Gastrocnemius medialis (tissue), 4 donors: Measurements from ENCODE around the gene ACOT7.

ENCODE experiments used
- POLR2A ChIP-seq, 2 donors: fragments of 450-650 bp; IDR thresholded peaks; one replicate each; pipeline ENCODE4 v1.6.1; 2017; ENCODE audit warnings: antibody characterized with exemption in 2 of 2, mild to moderate bottlenecking in 2 of 2, moderate library complexity in 2 of 2
- TF ChIP-seq, protein P1 (sequence below), 5 experiments: fragments of 450-650 bp in 3 of 5; fragments of 200-600 bp in 2 of 5; sonication (generic) in 2 of 5; IDR thresholded peaks in 4 of 5; conservative IDR thresholded peaks in 1 of 5; 1 replicate in 4 of 5; 2 replicates in 1 of 5; pipeline ENCODE4 v1.5.1; 2016 to 2019; ENCODE audit warnings: antibody characterized with exemption in 5 of 5, mild to moderate bottlenecking in 3 of 5, moderate library complexity in 3 of 5

DNA sequence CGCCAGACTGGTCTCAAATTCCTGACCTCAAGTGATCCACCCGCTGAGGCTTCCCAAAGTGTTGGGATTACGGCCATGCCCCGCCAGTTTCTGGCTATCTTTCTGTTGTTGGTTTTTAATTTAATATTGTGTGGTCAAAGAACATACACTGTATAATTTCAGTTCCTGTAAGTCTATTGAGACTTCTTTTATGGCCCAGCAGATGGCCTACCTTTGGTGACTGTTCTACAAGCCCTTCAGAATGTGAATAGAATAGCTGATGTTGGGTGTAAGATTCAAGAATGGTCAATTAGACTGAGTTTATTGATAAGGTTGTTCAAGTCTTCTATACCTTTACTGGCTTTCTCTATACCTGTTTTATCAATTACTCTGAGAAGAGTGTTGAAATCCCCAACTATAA lies 15.5 kb upstream of the ACOT7 start:
- TF ChIP-seq, protein P1, sequence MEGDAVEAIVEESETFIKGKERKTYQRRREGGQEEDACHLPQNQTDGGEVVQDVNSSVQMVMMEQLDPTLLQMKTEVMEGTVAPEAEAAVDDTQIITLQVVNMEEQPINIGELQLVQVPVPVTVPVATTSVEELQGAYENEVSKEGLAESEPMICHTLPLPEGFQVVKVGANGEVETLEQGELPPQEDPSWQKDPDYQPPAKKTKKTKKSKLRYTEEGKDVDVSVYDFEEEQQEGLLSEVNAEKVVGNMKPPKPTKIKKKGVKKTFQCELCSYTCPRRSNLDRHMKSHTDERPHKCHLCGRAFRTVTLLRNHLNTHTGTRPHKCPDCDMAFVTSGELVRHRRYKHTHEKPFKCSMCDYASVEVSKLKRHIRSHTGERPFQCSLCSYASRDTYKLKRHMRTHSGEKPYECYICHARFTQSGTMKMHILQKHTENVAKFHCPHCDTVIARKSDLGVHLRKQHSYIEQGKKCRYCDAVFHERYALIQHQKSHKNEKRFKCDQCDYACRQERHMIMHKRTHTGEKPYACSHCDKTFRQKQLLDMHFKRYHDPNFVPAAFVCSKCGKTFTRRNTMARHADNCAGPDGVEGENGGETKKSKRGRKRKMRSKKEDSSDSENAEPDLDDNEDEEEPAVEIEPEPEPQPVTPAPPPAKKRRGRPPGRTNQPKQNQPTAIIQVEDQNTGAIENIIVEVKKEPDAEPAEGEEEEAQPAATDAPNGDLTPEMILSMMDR (IDR thresholded peaks at IDR 0.05 in 4 of 5, conservative IDR thresholded peaks at IDR 0.05 in 1 of 5): no peak
- no peak for TF ChIP-seq POLR2A (IDR thresholded peaks at IDR 0.05)
